ENCODE measurements around the gene SRGAP3. TPM values are rescaled to one million over a fixed set of nuclear protein-coding genes. Genes with fewer than 3 reads are reported as not detected.

Gene SRGAP3
- total RNA-seq, 1 experiment from 2014 or later, result not detected

- no peaks in the 10 kb centered on the region for H3K36me3 ChIP-seq
- H3K9me3 ChIP-seq (replicated peaks), result no peaks in the 10 kb centered on the region
- no peak overlapping the region for H3K27ac ChIP-seq
- DNase-seq, result no peak
- no peak overlapping the region for H3K4me3 ChIP-seq
- H3K4me1 ChIP-seq, result no peaks in the 10 kb centered on the region
- no peaks in the 10 kb centered on the region; the same call in 1 of the 2 replicates for H3K27me3 ChIP-seq
Observed at GRCh38 chr3:9276761-9277370, 27.4 kb upstream of the SRGAP3 start.

- no peak for DNase-seq
- Histone ChIP-seq H3K27me3 (no peaks in the 10 kb centered on the region; the same call in 1 of the 2 replicates), H3K9me3 (replicated peaks) (no peaks in the 10 kb centered on the region), H3K4me1 (no peaks in the 10 kb centered on the region), H3K4me3 (no peak overlapping the region), H3K36me3 (no peaks in the 10 kb centered on the region), H3K27ac (no peak overlapping the region)
Observed at GRCh38 chr3:9271903-9272302, 22.5 kb upstream of the SRGAP3 start.

DNA sequence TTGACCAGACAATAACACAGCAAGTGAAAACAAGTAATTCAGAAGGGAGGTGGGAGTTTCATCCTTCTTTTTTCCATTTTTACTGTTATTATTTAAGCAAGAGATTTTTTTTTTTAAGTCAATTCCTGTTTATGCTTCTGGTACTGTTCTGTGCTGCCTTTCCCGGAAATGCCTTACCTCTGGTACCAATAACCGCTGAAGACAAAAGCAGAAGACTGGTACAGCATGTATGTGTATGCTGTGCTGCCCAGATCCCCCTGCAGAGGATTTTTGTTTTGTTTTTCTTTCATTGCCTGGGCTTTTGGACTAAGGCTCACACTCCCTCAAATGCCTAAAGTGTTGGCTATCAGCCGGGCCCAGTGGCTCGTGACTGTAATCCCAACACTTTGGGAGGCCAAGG is 21.3 kb upstream of the SRGAP3 start:
- Histone ChIP-seq H3K27ac (no peak overlapping the region), H3K9me3 (replicated peaks) (no peaks in the 10 kb centered on the region), H3K4me1 (no peaks in the 10 kb centered on the region), H3K27me3 (no peaks in the 10 kb centered on the region), H3K4me3 (no peak overlapping the region), H3K36me3 (no peaks in the 10 kb centered on the region)
- no peak for DNase-seq

- no peak for DNase-seq
- Histone ChIP-seq H3K27ac (no peak overlapping the region), H3K27me3 (no peaks in the 10 kb centered on the region; the same call in 1 of the 2 replicates)
Observed at GRCh38 chr3:9266716-9267115, 17.3 kb upstream of the SRGAP3 start.

DNA sequence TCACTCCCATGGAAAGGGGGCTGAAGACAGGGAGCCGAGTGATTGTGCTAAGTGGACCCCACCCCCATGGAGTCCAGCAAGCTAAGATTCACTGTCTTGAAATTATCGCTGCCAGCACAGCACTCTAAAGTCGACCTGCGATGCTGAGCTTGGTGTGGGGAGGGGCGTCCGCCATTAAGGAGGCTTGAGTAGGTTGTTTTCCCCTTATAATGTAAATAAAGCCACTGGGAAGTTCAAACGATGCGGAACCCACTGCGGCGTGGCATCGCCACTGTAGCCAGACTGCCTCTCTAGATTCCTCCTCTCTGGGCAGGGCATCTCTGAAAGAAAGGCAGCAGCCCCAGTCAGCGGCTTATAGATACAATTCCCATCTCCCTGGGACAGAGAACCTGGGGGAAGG is 10.9 kb upstream of the SRGAP3 start:
- H3K4me1 ChIP-seq, result no peaks in the 10 kb centered on the region
- H3K4me3 ChIP-seq, result no peak overlapping the region
- no peaks in the 10 kb centered on the region; the same call in none of the 2 replicates for H3K27me3 ChIP-seq
- no peak for DNase-seq
- no peaks in the 10 kb centered on the region for H3K9me3 ChIP-seq (replicated peaks)
- H3K36me3 ChIP-seq, result no peaks in the 10 kb centered on the region
- H3K27ac ChIP-seq, result no peak overlapping the region

More at GRCh38 chr3:9266716-9267115, 17.3 kb upstream of the SRGAP3 start:
- Histone ChIP-seq H3K36me3 (no peaks in the 10 kb centered on the region), H3K4me3 (no peak overlapping the region), H3K4me1 (no peaks in the 10 kb centered on the region), H3K9me3 (replicated peaks) (no peaks in the 10 kb centered on the region)

GRCh38 chr3:9257092-9257491 is 7.6 kb upstream of the SRGAP3 start:
- Histone ChIP-seq H3K4me3 (no peak overlapping the region), H3K4me1 (no peaks in the 10 kb centered on the region), H3K27me3 (no peaks in the 10 kb centered on the region; the same call in 1 of the 2 replicates), H3K9me3 (replicated peaks) (no peaks in the 10 kb centered on the region), H3K27ac (no peak overlapping the region), H3K36me3 (no peaks in the 10 kb centered on the region)
- DNase-seq, result no peak

DNA sequence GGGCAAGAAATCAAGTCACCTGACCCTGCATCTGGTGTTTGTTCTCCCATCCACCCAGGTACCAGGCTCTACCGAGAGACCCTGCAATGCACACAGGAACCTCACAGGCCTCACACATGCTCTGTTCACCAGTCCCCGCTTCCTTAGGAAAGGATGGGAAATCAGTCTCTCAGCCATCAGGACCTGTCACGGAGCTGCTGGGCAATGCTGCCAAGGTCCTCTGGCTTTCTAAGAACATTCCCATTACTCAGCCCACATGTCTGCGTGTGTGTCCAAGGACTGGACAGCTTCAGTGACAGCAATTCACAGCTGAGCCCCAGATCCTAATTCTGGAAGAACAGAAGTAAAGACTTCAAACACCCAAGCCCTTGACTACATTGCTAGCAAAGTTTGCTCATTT is 6.5 kb upstream of the SRGAP3 start:
- no peak overlapping the region for H3K27ac ChIP-seq
- no peaks in the 10 kb centered on the region for H3K36me3 ChIP-seq
- no peak for DNase-seq
- no peak overlapping the region for H3K4me3 ChIP-seq
- H3K27me3 ChIP-seq, result no peaks in the 10 kb centered on the region; the same call in 1 of the 2 replicates
- no peaks in the 10 kb centered on the region for H3K9me3 ChIP-seq (replicated peaks)
- H3K4me1 ChIP-seq, result no peaks in the 10 kb centered on the region

DNA sequence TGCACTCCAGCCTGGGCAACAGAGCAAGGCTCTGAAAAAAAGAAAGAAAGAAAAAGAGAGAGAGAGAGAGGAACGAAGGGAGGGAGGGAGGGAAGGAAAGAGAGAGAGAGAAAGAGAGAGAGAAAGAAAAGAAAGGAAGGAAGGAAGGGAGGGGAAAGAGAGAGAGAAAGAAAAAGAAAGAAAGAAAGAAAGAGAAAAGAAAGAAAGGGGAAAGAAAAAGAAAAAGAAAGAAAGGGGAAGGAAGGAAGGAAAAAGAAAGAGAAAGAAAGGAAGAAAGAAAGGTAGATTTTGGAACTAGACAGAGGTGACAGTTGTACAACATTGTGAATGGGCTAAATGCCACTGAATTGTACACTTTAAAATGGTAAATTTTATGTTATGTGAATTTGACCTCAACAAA is 5.3 kb upstream of the SRGAP3 start:
- Histone ChIP-seq H3K27ac (no peak overlapping the region), H3K36me3 (no peaks in the 10 kb centered on the region), H3K27me3 (no peaks in the 10 kb centered on the region; the same call in 1 of the 2 replicates), H3K4me3 (no peak overlapping the region), H3K4me1 (no peaks in the 10 kb centered on the region), H3K9me3 (replicated peaks) (no peaks in the 10 kb centered on the region)
- DNase-seq, result no peak

GRCh38 chr3:9253327-9253726 is 3.9 kb upstream of the SRGAP3 start:
- no peak overlapping the region for H3K4me3 ChIP-seq
- H3K36me3 ChIP-seq, result no peaks in the 10 kb centered on the region
- DNase-seq, result no peak
- no peaks in the 10 kb centered on the region for H3K27me3 ChIP-seq
- no peak overlapping the region for H3K27ac ChIP-seq
- no peaks in the 10 kb centered on the region for H3K9me3 ChIP-seq (replicated peaks)
- no peaks in the 10 kb centered on the region for H3K4me1 ChIP-seq

DNA sequence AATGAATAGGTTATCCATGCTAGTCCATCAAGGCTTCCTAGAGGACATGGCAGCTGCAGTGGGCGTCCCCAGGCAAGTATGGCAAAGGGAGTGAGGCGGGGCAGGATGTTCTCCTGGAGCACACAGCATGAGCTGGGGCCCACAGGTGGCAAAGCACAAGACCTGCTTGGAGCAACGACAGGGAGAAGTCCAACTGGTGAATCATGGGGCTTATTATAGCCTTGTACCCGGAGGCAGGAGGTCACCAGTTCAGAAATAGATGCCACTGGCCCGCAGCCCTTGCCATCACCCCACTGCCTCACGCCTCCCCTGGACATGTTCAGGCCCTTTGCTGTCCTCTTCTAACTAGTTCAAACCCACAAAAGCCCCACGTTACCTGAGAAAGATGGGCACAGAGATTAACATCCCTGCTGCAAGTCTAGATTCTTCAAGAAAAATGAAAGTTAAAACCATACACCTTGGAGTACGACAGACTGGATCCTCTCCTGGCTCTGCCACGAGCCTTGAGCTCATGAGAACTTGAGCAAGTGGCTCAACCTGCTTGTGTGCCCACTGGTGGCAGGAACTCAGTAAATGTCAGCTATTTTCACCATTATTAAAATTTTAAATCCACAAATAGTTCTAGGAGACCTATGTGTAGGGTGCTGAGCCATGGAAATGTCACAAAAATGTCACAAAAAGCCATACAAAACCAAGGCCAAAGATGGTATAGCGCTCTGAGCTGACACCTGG is 1.8 kb upstream of the SRGAP3 start:
- Histone ChIP-seq H3K4me3 (no peak overlapping the region), H3K9me3 (replicated peaks) (no peaks in the 10 kb centered on the region), H3K27me3 (no peaks in the 10 kb centered on the region; the same call in 1 of the 2 replicates), H3K4me1 (no peaks in the 10 kb centered on the region), H3K27ac (no peak overlapping the region), H3K36me3 (no peaks in the 10 kb centered on the region)
- no peak for DNase-seq

DNA sequence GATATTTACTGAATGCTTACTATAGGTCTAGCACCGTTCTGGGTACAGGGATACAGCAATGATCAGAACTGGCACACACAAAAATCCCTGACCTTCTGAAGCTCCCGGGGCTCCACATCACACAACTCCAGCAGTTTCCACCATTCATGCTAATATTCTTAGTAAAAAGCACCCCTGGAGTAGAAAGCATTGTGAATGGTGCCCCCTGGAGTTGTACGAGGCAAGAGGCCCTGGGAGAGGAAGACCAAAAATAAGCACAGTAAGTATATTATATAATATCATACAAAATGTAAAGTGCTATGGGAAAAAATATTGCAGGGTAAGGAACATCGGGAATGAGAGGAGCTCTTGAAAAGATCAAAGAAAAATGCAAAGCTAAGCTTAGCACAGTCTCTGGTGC is 790 bp upstream of the SRGAP3 start:
- H3K4me3 ChIP-seq, result no peak overlapping the region
- no peak for DNase-seq
- no peaks in the 10 kb centered on the region for H3K9me3 ChIP-seq (replicated peaks)
- H3K36me3 ChIP-seq, result no peaks in the 10 kb centered on the region
- H3K4me1 ChIP-seq, result no peaks in the 10 kb centered on the region
- no peak overlapping the region for H3K27ac ChIP-seq
- no peaks in the 10 kb centered on the region; the same call in 1 of the 2 replicates for H3K27me3 ChIP-seq

- no peak for DNase-seq
- H3K4me1 ChIP-seq, result no peaks in the 10 kb centered on the region
- no peak overlapping the region for H3K4me3 ChIP-seq
- H3K27ac ChIP-seq, result no peak overlapping the region
- H3K36me3 ChIP-seq, result no peaks in the 10 kb centered on the region
- H3K9me3 ChIP-seq (replicated peaks), result no peaks in the 10 kb centered on the region
- no peaks in the 10 kb centered on the region; the same call in 1 of the 2 replicates for H3K27me3 ChIP-seq
Observed at GRCh38 chr3:9248522-9249271, 749 bp downstream of the SRGAP3 start.

- Histone ChIP-seq H3K4me1 (no peaks in the 10 kb centered on the region), H3K27me3 (no peaks in the 10 kb centered on the region; the same call in 1 of the 2 replicates), H3K9me3 (replicated peaks) (no peaks in the 10 kb centered on the region), H3K36me3 (no peaks in the 10 kb centered on the region), H3K27ac (no peak overlapping the region), H3K4me3 (no peak overlapping the region)
- DNase-seq, result no peak
Observed at GRCh38 chr3:9247941-9248521, 1.4 kb downstream of the SRGAP3 start.

- Histone ChIP-seq H3K4me3 (no peak overlapping the region), H3K27me3 (no peaks in the 10 kb centered on the region; the same call in 1 of the 2 replicates), H3K36me3 (no peaks in the 10 kb centered on the region), H3K27ac (no peak overlapping the region), H3K4me1 (no peaks in the 10 kb centered on the region), H3K9me3 (replicated peaks) (no peaks in the 10 kb centered on the region)
- DNase-seq, result no peak
Observed at GRCh38 chr3:9247361-9247940, 2.0 kb downstream of the SRGAP3 start.
